NCI-H82 treated with DMSO at 0.1 percent for 48 hours (cell line): ENCODE measurements around the gene LPP.

Experiments
- DNase-seq: peaks from one replicate; lab custom pipeline; 2025; ENCODE audit not compliant: unreplicated experiment; lab: John Stamatoyannopoulos, UW

The LPP gene

DNA sequence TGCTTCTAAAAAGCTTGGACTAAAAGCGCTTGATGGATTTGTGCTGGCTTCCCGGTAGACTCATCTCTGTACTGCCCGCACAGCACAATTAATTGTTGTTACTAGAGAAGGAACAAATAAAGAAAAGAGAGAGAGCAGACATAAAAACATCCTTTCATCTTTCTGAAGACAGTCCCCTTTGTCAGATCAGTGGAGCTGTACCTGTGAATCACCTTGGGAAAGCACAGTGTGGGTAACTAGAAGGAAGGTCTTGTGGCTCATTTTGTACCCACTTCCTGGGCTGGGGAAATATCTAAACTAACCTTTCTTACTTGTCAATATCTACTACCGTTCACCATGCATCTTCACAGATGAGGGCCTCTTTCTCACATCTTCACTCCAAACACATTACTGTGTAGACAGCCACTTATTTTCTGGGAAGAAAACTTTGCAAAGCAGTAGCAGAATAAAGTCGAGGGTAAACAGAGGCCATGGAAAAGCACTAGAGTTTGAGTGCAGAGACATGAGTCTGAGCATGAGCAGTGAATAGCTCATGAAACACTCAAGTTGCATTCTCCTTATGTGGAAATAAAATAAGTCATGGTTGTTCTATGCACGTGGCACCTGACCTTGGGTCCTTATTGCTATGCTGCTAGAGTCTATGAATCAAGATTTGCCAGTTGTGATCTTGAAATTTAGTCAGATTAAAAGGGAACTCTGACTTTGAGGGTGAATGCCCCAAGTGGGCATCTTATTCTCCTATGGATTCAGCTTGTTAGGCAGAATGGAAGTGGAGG, 169.3 kb downstream of the LPP start:
- DNase-seq, result no peak

DNA sequence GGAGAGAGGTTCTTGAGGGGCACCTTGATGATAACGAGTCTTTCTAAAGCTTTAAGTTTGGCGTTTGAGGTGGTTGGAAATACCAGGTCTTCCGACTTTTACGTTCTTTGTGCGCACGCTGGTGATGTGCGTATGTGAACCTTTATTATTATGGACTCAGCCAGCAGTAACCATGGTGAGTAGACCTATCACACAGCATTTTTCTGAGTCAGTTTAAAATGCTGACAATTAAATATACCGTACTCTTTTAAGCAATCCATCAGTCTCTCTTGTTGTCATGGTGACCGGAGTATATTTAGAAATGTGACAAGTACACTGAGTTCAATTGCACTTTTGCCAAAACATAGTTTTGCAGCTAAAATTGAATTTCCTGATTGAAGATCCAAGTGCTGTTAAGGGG, 172.2 kb downstream of the LPP start:
- no peak for DNase-seq

DNA sequence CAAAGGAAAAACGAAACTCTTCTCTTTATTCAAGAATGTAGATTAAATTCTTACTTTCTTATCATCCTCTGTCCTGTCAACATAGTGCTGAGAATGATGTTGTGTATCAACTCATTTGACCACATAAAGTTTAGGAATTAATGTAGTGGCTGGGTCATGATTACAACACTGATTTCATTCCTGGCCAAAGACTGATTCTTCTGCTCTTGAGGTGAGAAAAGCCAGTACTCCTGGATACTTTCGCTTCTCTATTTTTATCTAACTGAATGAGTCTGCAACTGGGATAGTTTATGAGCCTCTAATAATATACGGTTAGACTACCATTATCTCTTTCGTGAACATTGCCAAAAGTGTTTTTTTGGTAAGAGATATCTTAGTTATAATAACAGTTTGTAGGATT, 173.0 kb downstream of the LPP start:
- no peak for DNase-seq

DNA sequence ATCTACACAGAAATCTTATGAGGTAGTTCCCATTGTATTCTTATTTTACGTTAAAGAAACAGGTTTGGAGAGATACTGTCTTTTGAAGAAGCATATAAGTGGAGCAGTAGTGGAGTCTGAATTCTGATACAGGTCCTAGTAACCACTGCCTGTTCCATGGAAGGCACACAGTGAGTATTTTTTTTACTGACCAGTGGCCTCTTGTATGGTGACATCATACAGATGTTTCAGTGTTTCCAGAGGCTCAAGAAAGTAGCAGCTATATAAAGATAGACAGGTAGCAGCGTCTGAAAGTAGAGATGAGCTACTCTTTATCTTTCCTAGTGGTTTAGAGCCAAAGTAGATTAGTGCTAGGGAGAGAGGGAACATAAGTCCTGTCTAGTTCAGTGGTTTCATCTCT, 173.5 kb downstream of the LPP start:
- DNase-seq, result no peak

DNA sequence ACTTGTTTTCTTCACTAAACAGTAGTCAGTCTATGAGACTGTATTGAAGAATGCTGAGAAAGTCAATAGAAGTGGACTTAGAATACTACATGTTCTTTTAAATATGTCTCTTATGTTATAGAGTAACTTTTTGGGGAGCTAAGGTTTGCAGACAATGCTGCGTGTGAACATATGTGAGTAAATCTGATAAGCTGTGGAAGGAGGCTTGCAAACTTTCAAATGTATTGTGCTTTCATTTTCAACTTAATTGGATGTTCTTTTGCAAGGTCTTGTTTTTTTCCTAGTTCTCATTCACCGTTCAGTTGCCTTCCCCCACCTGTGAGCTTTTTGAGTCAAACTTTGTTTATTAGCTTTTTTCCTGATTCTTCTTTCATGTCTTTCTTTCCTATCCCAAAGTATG, 176.2 kb downstream of the LPP start:
- no peak for DNase-seq

DNA sequence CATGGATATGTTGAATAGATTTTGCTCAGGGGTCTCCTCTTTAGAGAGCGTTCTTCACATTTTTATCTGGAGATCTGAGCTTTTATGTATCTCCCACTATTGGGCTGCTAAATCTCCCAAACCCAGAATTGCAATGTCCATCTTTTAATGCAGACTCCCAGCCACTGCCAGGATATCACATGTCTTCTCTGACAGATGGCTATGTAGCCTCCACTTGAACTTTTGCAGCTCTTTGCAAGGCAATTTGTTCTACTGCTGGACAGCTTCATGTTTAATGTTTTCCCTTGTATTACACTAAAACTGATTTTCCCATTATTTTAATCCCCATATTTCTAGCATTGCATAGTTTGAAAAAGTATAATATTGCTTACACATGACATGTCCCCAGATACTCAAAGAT, 177.2 kb downstream of the LPP start:
- no peak for DNase-seq

DNA sequence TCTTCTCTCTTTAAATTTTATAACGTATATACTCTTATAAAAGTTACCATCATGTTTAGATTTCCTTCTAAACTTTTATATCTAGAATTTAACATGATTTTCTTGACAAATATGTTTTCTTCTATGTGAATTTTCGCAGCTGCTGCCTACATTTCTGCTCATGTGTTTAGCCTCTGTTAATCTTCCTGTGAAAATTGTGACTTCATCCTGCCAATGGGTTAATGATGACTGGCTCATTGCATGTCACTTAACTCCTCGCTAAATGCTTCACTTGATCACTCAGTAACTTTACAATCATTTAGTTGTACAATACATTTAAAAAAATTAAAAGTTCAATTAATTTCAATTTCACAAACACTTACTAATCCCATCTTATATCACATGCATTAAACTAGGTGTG, 178.1 kb downstream of the LPP start:
- DNase-seq, result no peak

DNA sequence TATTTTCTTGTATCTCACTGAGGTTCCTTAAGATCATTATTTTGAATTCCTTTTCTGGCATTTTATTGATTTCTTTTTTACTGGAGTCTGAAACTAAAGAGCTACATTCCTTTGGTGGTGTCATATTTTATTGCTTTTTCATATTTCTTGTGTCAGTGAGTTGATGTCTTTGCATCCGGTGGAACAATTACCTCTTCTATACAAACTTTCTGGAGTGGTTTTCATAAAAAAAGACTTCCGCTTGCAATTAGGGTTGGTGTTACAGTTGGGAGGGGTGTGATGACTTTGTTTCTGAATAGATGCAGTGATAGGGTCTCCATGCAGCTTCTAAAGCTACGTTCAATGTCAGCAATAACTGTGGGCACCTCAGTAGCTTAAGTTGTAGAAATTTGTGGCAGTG, 181.7 kb downstream of the LPP start:
- no peak for DNase-seq

DNA sequence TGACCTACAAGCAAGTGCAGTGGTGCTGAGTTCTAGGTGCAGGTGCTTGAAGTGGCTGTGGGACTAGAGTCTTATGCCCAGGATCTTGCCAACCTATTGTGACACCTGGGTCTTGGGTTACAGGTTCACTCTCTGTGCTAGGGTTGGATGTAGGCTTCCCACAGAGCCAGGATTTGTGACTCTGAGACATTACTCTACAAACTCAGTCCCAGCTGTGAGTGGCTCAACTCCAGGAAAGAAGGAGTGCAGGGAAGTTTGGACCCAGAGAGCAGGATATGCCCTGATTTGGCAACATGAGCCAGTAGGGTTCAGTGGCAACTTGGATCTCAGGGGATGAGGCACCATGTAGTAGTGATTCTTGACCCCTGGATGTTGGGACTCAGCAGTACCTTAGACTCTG, 182.2 kb downstream of the LPP start:
- no peak for DNase-seq

DNA sequence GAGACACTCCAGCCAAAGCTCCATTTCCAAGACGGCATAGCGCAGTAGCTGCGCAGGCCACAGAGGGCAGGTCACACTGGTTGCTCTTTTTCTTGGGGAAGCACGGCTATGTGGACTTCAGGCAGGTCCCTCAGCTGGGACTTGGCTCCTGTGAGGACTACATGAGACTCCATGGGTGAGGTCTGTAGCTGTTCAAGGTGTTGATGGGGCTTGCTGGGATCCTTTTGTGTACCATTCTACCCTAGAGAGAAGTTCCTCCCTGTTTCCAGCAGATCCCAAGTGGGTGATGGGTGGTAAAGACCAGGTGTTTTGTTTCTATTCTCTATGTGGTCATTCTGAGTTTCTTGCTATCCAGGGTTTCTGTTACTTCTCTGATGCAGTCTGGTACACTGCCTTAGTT, 183.3 kb downstream of the LPP start:
- no peak for DNase-seq

DNA sequence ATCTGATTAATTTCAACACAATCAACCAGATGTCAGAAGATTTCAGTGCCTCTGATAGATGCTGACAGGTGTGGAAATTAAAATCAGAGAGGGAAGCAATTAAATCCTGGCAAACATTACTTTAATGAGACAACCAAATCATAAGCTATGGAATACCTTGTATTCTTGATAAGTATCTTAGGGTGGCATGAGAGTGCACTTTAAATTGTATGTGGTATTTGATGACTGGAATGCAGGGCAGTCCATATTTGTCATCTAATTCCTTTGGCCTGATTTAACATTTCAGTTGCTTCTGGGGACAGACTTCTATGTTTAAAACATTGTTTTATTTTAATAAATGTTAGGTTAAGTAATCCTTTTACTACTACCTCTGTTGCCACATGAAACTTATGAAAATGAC, 184.1 kb downstream of the LPP start:
- no peak for DNase-seq

DNA sequence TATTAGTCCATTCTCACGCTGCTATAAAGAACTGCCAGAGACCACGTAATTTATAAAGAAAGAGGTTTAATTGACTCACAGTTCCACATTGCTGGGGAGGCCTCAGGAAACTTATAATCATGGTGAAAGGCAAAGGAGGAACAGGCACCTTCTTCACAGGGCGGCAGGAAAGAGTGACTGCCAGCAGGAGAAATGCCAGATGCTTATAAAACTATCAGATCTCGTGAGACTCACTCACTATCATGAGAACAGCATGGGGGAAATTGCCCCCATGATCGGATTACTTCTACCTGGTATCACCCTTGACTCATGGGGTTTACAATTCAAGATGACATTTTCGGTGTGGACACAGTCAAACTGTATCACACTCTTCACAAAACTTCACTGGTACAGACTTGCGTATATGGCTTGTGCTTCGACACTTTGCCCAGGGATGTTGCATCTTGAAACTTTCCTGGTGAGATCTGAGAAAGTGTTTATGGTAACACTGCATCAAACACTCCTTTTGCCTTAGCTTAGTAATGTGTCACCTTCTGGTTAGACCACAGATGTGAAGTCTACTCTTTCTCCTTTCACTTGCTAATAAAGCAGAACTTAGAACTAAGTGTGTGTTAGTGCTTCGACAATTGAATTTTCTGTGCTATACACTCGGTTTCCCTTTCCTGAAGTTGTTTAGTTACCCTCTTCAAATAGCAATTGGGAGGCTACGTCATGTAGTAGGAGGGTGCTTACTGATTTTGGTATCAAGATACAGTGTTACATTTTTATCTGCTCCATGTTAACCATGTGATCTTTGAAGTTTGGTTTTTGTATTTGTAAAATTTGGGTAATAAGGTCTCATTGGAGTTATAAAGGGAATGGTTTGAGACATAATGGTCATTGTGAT, 185.7 kb downstream of the LPP start:
- DNase-seq, result no peak

DNA sequence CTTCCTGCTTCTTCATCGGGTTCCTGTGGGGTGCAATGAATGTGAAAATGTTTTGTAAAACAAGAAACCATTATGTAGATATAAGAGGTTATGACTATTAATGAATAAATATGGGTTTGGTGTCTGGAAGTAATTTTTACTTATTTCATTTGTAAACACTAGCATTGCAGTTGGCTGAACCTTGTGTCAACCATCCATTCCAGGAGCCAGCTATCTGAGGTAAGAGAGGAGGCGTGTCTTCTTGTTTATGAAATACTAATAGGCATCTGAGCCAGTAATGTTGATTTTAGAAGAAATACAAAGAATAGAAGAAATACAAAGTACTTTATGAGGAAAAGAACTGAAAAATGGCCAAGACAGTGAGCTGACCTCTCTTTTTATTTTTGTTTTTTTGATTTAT, 187.5 kb downstream of the LPP start:
- no peak for DNase-seq

DNA sequence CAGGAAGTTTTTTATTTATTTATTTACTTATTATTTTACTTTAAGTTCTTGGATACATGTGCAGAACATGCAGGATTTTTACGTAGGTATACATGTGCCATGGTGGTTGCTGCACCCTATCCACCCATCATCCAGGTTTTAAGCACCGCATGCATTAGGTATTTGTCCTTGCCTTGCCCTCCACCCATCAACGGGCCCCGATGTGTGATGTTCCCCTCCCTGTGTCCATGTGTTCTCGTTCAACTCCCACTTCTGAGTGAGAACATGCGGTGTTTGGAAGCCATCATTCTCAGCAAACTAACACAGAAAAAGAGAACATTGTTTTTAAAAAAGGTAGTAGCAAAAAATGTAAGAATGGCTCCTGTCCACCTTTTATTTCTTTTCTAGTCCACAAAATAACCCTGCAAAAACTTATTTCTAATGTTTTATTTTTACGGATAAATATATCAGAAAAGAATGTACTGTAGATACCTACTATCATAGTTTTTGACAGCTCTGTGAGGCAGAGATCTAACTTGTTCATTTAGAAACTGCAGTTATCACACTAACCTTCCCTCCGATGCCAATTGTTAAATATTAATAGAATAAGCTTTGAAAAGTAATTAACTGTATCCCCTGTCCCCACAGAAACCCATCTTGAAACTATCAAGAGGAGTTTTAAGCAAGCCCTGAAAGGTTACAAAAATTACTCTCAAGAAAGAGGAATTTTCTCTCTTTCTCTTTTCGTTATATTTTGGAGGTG, 189.2 kb downstream of the LPP start:
- DNase-seq, result no peak

DNA sequence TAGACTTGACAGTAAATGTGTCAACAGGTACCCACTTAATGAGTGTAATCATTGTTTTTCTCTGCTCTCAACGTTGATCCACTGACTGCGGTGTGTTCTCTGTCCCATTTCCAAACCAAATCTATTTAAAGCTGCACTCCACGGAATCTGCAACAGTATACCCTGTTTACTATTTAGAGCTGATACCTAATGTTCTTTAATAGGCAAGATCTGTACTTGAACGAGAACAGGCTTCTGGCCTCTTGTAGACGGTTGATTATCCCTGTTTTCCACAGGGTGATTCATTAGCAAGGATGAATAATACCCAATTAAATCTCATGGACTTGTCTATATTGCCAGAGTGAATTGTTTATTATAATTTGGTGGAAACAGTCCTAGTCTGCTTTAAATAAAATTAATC, 189.9 kb downstream of the LPP start:
- no peak for DNase-seq

DNA sequence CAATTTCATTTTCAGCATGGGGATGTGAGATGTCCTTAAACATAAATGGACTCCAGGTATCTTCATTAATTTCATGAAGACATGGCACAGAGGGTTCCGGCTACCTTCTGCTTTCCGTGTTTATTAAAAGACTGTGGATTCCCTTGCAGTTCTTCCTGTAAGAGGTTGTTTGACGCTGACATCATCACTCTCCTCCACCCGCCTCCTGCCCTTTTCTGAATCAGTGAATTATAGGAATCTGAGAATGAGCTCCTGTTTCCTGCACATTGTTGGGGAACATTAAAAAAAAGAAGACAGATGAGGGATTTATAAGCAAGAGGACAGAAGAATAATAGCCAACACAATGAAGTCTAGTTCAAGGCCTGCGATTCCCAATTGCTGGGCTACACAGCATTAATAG, 191.3 kb downstream of the LPP start:
- DNase-seq, result no peak

DNA sequence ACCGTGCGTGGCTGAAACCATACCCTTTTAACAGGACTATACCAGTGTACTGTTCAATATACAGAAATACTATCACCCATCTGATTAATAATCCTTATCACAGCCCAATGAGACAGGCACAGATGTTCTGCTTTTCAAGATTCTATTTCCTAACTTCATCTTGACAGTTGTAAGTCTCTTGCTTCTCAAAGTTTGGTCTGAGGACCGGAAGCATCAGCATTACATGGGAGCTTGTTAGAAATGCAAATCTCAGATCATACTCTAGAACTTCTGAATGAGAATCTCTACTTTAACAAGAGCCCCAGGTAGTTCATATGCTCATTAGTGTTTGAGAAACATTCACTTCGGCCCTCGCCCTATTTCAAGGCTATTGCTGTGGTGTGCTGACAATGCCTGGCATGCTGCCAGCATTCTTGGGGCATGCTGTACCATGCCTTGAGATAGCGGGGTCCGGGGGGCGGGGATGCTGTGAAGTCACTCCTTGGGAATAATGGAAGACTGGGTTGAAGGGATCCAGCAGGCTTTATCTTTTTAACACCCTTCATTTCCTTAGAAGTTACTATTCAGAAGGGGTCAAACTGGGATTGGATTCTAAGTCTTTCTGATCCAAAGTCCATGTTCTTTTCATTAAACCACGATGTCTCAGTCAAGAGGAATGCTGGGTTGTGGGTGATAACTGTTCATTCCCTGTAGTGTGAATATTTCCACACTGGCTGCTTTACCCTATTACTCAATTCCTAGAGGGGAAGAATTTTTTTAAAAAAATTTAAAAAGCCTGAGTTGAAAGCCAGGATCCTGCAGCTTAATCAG, 194.7 kb downstream of the LPP start:
- DNase-seq, result no peak

DNA sequence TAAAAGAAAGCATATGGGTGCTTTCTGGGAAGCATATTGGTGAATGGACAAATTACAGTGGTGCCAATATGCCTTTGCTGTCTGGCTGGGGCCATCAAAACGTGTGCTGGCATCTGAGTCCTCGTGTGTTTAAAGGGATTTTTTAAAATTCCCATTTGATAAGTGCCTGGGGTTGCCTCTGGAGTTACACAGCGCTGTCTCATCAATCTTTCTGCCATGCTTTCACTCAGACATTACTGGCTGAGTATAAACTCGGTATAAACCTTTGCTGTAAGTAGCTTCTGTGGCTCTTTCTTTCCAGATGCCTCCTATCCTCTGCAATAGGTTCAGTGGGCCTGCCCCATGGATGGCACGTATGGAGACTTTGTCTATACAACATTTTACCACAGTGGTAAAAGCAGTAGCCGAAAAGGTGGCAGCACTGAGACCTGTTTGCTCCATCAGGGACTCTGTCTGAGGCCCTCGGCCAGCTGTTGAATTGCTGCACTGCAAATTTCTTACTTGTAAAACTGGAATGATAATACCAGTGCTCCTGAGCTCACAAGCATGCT, 195.5 kb downstream of the LPP start:
- DNase-seq, result no peak

DNA sequence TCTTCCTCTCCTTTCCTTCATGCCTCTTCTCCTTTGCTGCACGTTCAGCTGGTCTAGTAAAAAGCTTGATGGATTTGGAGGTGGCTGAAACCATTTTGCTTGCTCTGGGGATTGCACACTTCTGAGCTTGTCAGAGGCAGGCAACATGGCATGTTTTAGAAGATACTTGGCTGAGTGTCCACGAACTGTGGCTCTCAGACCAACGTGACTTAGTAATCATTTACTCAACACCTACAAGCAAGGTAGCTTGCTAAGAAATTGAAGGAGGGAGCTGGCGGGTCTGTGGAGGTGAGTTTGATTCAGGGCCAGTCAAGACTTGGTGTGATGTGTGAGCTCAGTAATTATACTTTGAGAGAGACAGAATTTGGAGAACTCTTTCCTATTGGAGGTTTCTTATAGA, 196.0 kb downstream of the LPP start:
- DNase-seq, result no peak

DNA sequence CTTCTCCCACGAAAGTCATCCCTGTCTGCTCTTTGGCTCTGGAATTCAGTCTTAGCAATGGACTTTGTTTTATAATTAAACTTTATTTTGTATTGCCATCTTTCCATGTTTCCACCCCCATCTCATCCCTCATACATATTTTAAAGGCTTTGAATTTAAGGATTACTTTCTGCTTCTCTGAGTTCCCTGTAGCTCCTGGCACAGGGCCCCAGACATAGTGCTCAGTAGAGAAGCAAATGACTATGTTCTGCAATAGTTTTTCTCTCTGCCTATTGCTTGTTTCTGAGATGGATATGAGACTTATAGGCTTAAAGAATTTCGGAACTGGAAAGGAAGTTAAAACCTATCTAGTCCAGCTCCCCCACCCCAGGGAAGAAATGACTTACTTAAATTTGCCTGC, 197.0 kb downstream of the LPP start:
- no peak for DNase-seq

DNA sequence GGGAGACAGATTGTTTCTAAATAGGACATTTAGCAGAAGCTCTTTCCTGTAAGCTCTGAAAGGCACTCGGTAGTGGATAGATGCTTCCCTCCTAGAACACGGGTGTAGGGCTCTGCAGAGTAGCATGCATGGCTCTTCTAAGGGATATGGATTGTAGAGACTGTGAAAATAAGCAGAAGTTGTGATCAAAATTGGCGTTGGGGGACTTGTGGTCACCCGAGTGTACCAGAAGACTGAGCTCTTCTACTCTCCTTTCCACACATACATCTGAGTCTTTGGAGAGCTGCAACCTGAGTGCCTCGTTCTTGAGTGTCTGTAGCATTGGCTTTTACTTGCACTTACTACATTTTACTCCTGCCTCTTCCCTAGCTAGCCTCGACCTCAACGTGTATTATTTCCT, 197.7 kb downstream of the LPP start:
- no peak for DNase-seq
